Measurements from ENCODE around the gene CENPB. TPM values are rescaled to one million over a fixed set of nuclear protein-coding genes. Genes with fewer than 3 reads are reported as not detected.
A peak's percentile ranks its signal among the peaks of the same experiment; 100 is the strongest.

Gene CENPB
- total RNA-seq, 4 donors from 2014 or later, result 57.0 to 81.4 (median 66.4) TPM

GRCh38 chr20:3823881-3824280, 37.3 kb upstream of the CENPB start:
- WGBS, result 100% methylated on average over 2 of the region's 20 CpGs
- H3K4me1 ChIP-seq, result peaks cover 20% of the 10 kb centered on the region
- H3K9me3 ChIP-seq, result no peaks in the 10 kb centered on the region
- DNase-seq (ENCODE audit: low spot score in 2 of 2), result no peak
- H3K27me3 ChIP-seq, result no peaks in the 10 kb centered on the region
- no peak overlapping the region for H3K4me3 ChIP-seq
- TF ChIP-seq POLR2A (IDR thresholded peaks at IDR 0.05) (no peak), POLR2AphosphoS5 (IDR thresholded peaks at IDR 0.05) (no peak), EP300 (IDR thresholded peaks at IDR 0.05) (no peak), CTCF (IDR thresholded peaks at IDR 0.05) (no peak)
- peaks cover 58% of the 10 kb centered on the region for H3K36me3 ChIP-seq
- no peak overlapping the region for H3K27ac ChIP-seq

GRCh38 chr20:3821996-3822395, 35.5 kb upstream of the CENPB start:
- Histone ChIP-seq H3K4me1 (peaks cover 29% of the 10 kb centered on the region), H3K9me3 (no peaks in the 10 kb centered on the region), H3K4me3 (no peak overlapping the region), H3K36me3 (peaks cover 44% of the 10 kb centered on the region), H3K27me3 (no peaks in the 10 kb centered on the region), H3K27ac (no peak overlapping the region)
- 92% methylated on average over 14 of the region's 14 CpGs for WGBS
- TF ChIP-seq CTCF (IDR thresholded peaks at IDR 0.05) (no peak), POLR2AphosphoS5 (IDR thresholded peaks at IDR 0.05) (no peak), POLR2A (IDR thresholded peaks at IDR 0.05) (no peak), EP300 (IDR thresholded peaks at IDR 0.05) (no peak)
- no peak for DNase-seq (ENCODE audit: low spot score in 2 of 2)

- no peaks in the 10 kb centered on the region for H3K9me3 ChIP-seq
- H3K4me3 ChIP-seq, result peak overlapping the region; percentile 78
- H3K4me1 ChIP-seq, result peaks cover 29% of the 10 kb centered on the region
- DNase-seq (ENCODE audit: low spot score in 2 of 2), result no peak
- H3K27ac ChIP-seq, result peak overlapping the region; percentile 95
- peaks cover 38% of the 10 kb centered on the region for H3K36me3 ChIP-seq
- no peaks in the 10 kb centered on the region for H3K27me3 ChIP-seq
- WGBS, result 35% methylated on average over 20 of the region's 20 CpGs
- TF ChIP-seq CTCF (IDR thresholded peaks at IDR 0.05) (no peak), POLR2AphosphoS5 (IDR thresholded peaks at IDR 0.05) (no peak), POLR2A (IDR thresholded peaks at IDR 0.05) (no peak), EP300 (IDR thresholded peaks at IDR 0.05) (no peak)
Measured at GRCh38 chr20:3820901-3821727, 34.6 kb upstream of the CENPB start.

- H3K9me3 ChIP-seq, result no peaks in the 10 kb centered on the region
- H3K4me3 ChIP-seq, result peak within 1 kb of the TSS; percentile 78
- H3K27ac ChIP-seq, result peak within 1 kb of the TSS; percentile 95
- 0% methylated on average over 24 of the region's 96 CpGs for WGBS
- no peaks in the 10 kb centered on the region for H3K27me3 ChIP-seq
- peaks cover 29% of the 10 kb centered on the region for H3K4me1 ChIP-seq
- peak; percentile 98 for DNase-seq (ENCODE audit: low spot score in 2 of 2)
- peaks cover 29% of the 10 kb centered on the region for H3K36me3 ChIP-seq
- TF ChIP-seq POLR2AphosphoS5 (IDR thresholded peaks at IDR 0.05) (peak; percentile 69 to 92 (median 91)), EP300 (IDR thresholded peaks at IDR 0.05) (no peak), POLR2A (IDR thresholded peaks at IDR 0.05) (peak in 1 of 2 donors; percentile 36), CTCF (IDR thresholded peaks at IDR 0.05) (peak; percentile 93 to 99)
Measured at GRCh38 chr20:3820048-3820900, 33.7 kb upstream of the CENPB start, which contains the start of gene AP5S1. AP5S1 (plus strand) TSS chr20:3820547; CDS start chr20:3822118, 1,571 bp downstream.
